IMR-90 (cell line): ENCODE data around the gene MDC1. TPM values are rescaled to one million over a fixed set of nuclear protein-coding genes. Genes with fewer than 3 reads are reported as not detected.

Experiments used
- ATAC-seq: fragments of 200-7000 bp; cut with Tn5 transposase; 2 replicates; pipeline ENCODE4 v1.9.1; 2020; ENCODE audit warnings: low read depth, mild to moderate bottlenecking, moderate library complexity
- BruUV-seq: library from RNA; stranded (reverse); fragments of 400-500 nt; replicated peaks from 2 replicates; lab custom pipeline; 2021; lab: Mats Ljungman, UMichigan
- CTCF ChIA-PET: fragments of 300-600 bp; formaldehyde crosslinking; extraction: SDS; loops from one replicate; lab custom pipeline; 2021; ENCODE audit warnings: antibody characterized with exemption; lab: Yijun Ruan, JAX
- POLR2A ChIA-PET: fragments of 300-600 bp; sonication (Branson Sonifier 250); formaldehyde crosslinking; loops from one replicate; lab custom pipeline; 2022; ENCODE audit warnings: antibody characterized with exemption; ENCODE audit not compliant: unreplicated experiment; lab: Charles Lee
- DNase-seq: peaks from one replicate; pipeline ENCODE4 v3.0.0; 2013
- H2AFZ ChIP-seq: replicated peaks from 2 replicates; pipeline ENCODE3; 2013; ENCODE audit warnings: low read length, mild to moderate bottlenecking; ENCODE audit not compliant: poor library complexity
- H2AK5ac ChIP-seq: 2 replicates; pipeline ENCODE4 v1.6.1; 2013; ENCODE audit warnings: low read depth, low read length, inconsistent platforms
- H2AK9ac ChIP-seq: replicated peaks from 2 replicates; pipeline ENCODE3; 2013; ENCODE audit warnings: mild to moderate bottlenecking, low read depth, low read length, moderate library complexity; ENCODE audit not compliant: poor library complexity
- H2BK120ac ChIP-seq: 2 replicates; pipeline ENCODE4 v1.6.1; 2013; ENCODE audit warnings: low read depth, low read length, inconsistent platforms
- H2BK15ac ChIP-seq: 3 replicates; pipeline ENCODE4 v1.6.1; 2013; ENCODE audit warnings: low read depth, low read length, inconsistent platforms
- H2BK20ac ChIP-seq: 2 replicates; pipeline ENCODE4 v1.6.1; 2013; ENCODE audit warnings: low read depth, mild to moderate bottlenecking, inconsistent platforms, low read length, moderate library complexity
- H2BK5ac ChIP-seq: 2 replicates; pipeline ENCODE4 v1.6.1; 2013; ENCODE audit warnings: mild to moderate bottlenecking, low read depth, low read length, inconsistent platforms; ENCODE audit not compliant: poor library complexity, severe bottlenecking
- H3K14ac ChIP-seq: replicated peaks from 2 replicates; pipeline ENCODE4 v1.6.1; 2013; ENCODE audit warnings: low read depth, low read length, inconsistent platforms
- H3K18ac ChIP-seq: 2 replicates; pipeline ENCODE4 v1.6.1; 2013; ENCODE audit warnings: low read depth, low read length, control low read depth
- H3K23ac ChIP-seq: 2 replicates; pipeline ENCODE4 v1.6.1; 2013; ENCODE audit warnings: low read depth, low read length, inconsistent platforms
- H3K27ac ChIP-seq: 2 replicates; pipeline ENCODE4 v1.5.1; 2013; ENCODE audit warnings: mild to moderate bottlenecking, control low read depth, low read length; ENCODE audit not compliant: insufficient read depth
- H3K27me3 ChIP-seq: 2 replicates; pipeline ENCODE4 v1.6.1; 2013; ENCODE audit warnings: low read length; ENCODE audit not compliant: control insufficient read depth, insufficient read depth
- H3K36me3 ChIP-seq: 2 replicates; pipeline ENCODE4 v1.6.1; 2013; ENCODE audit warnings: low read length, mixed read lengths; ENCODE audit not compliant: control insufficient read depth, insufficient read depth
- H3K4ac ChIP-seq: 2 replicates; pipeline ENCODE4 v1.6.1; 2013; ENCODE audit warnings: low read depth, low read length, inconsistent platforms
- H3K4me1 ChIP-seq: 2 replicates; pipeline ENCODE4 v1.6.1; 2013; ENCODE audit warnings: low read length, mixed read lengths; ENCODE audit not compliant: control insufficient read depth, insufficient read depth
- H3K4me2 ChIP-seq: 2 replicates; pipeline ENCODE4 v1.6.1; 2013; ENCODE audit warnings: low read depth, mild to moderate bottlenecking, control low read depth, low read length, moderate library complexity
- H3K4me3 ChIP-seq: 2 replicates; pipeline ENCODE4 v1.5.1; 2013; ENCODE audit warnings: low read depth, mild to moderate bottlenecking, control low read depth, low read length, moderate library complexity; ENCODE audit not compliant: insufficient read depth
- H3K56ac ChIP-seq: 2 replicates; pipeline ENCODE4 v1.6.1; 2013; ENCODE audit warnings: low read length, inconsistent platforms; ENCODE audit not compliant: insufficient read depth; ENCODE audit errors: extremely low read depth
- H3K79me1 ChIP-seq, 2 experiments: 2 replicates each; pipeline ENCODE4 v1.6.1; 2013; ENCODE audit warnings: low read length in 2 of 2, inconsistent platforms in 1 of 2, low read depth in 1 of 2
- H3K9ac ChIP-seq: 2 replicates; pipeline ENCODE4 v1.6.1; 2013; ENCODE audit warnings: low read depth, low read length, control low read depth
- H3K9me1 ChIP-seq: 2 replicates; pipeline ENCODE4 v1.6.1; 2013; ENCODE audit warnings: low read length, inconsistent platforms; ENCODE audit not compliant: insufficient read depth
- H3K9me3 ChIP-seq: 2 replicates; pipeline ENCODE4 v1.6.1; 2013; ENCODE audit warnings: low read length; ENCODE audit not compliant: control insufficient read depth, insufficient read depth
- H4K20me1 ChIP-seq: 2 replicates; pipeline ENCODE4 v1.6.1; 2013; ENCODE audit warnings: low read length, inconsistent platforms; ENCODE audit not compliant: insufficient read depth
- H4K5ac ChIP-seq: 2 replicates; pipeline ENCODE4 v1.6.1; 2013; ENCODE audit warnings: mild to moderate bottlenecking, low read depth, low read length, control low read depth
- H4K8ac ChIP-seq, 2 experiments: 2 replicates each; pipeline ENCODE4 v1.6.1; 2013; ENCODE audit warnings: low read depth in 2 of 2, low read length in 2 of 2, control low read depth in 1 of 2, inconsistent platforms in 1 of 2
- H4K91ac ChIP-seq: 2 replicates; pipeline ENCODE4 v1.6.1; 2013; ENCODE audit warnings: low read depth, low read length, inconsistent platforms; ENCODE audit not compliant: insufficient read depth
- BHLHE40 ChIP-seq: fragments of 150-350 bp; IDR thresholded peaks from 2 replicates; pipeline ENCODE4 v1.6.1; 2016; ENCODE audit warnings: mild to moderate bottlenecking, low read depth, low read length
- CEBPB ChIP-seq: IDR thresholded peaks from 2 replicates; pipeline ENCODE4 v1.6.1; 2012; ENCODE audit warnings: low read depth, low read length, improper control_type of control experiment
- FOS ChIP-seq: fragments of 150-350 bp; IDR thresholded peaks from 2 replicates; pipeline ENCODE4 v1.6.1; 2016; ENCODE audit warnings: low read depth, low read length
- MAFK ChIP-seq: IDR thresholded peaks from 2 replicates; pipeline ENCODE4 v1.6.1; 2012; ENCODE audit warnings: low read depth, low read length, improper control_type of control experiment
- MAZ ChIP-seq: IDR thresholded peaks from 2 replicates; pipeline ENCODE4 v1.6.1; 2012; ENCODE audit warnings: low read depth, mild to moderate bottlenecking, low read length, improper control_type of control experiment, moderate library complexity, borderline replicate concordance
- POLR2A ChIP-seq: IDR thresholded peaks from 2 replicates; pipeline ENCODE4 v1.6.1; 2012; ENCODE audit warnings: mild to moderate bottlenecking, low read depth, low read length
- RAD21 ChIP-seq: IDR thresholded peaks from 2 replicates; pipeline ENCODE4 v1.6.1; 2012; ENCODE audit warnings: low read length, improper control_type of control experiment
- RCOR1 ChIP-seq: IDR thresholded peaks from 2 replicates; pipeline ENCODE4 v1.6.1; 2012; ENCODE audit warnings: mild to moderate bottlenecking, low read length, improper control_type of control experiment; ENCODE audit not compliant: insufficient replicate concordance
- RFX5 ChIP-seq: IDR thresholded peaks from 2 replicates; pipeline ENCODE4 v1.8.0; 2012; ENCODE audit warnings: low read depth, mild to moderate bottlenecking, low read length, moderate library complexity
- WGBS, 2 experiments: methylation state at CpG; one replicate each; pipeline versions ENCODE4 v1.1.5 to v1.1.7; 2013; ENCODE audit warnings: missing lambda C conversion rate in 2 of 2; ENCODE audit not compliant: insufficient read length in 1 of 2; ENCODE audit errors: extremely low coverage in 2 of 2; 5-methylcytosine and 5-hydroxymethylcytosine counted together
- dilution Hi-C: fragments of 300-500 bp; cut with HindIII; formaldehyde crosslinking; loops from one replicate; pipeline ENCODE4 v1.14.3; 2018; ENCODE audit warnings: low sequenced_read_pairs; ENCODE audit not compliant: unreplicated experiment
- in situ Hi-C: fragments of 300-500 bp; cut with MboI; formaldehyde crosslinking; loops from 3 replicates; pipeline ENCODE4 v1.14.3; 2019; ENCODE audit warnings: low sequenced_read_pairs, inconsistent platforms, mixed read lengths
- intact Hi-C: fragments of 100-400 bp; cut with micrococcal nuclease; formaldehyde crosslinking; loops from 2 replicates; pipeline ENCODE4 v1.10.0; 2022
- polyA plus RNA-seq, 3 experiments: library from polyadenylated mRNA; depleted of rRNA; stranded (reverse); fragments of >200 nt; gene quantifications; 2 replicates each; pipeline ENCODE4 v1.2.3, GENCODE V29; 2012; ENCODE audit warnings: low replicate concordance in 1 of 3
- total RNA-seq: library from RNA; depleted of rRNA; stranded (reverse); fragments of >200 nt; gene quantifications from 2 replicates; pipeline ENCODE4 v1.2.3, GENCODE V29; 2012
- TF ChIP-seq, protein P1 (sequence below): fragments of 150-350 bp; IDR thresholded peaks from 2 replicates; pipeline ENCODE4 v1.6.1; 2017; ENCODE audit warnings: mild to moderate bottlenecking, antibody characterized with exemption, low read length, low read depth
- TF ChIP-seq, protein P2 (sequence below): fragments of 150-350 bp; IDR thresholded peaks from 2 replicates; pipeline ENCODE4 v1.6.1; 2016; ENCODE audit warnings: low read depth, mild to moderate bottlenecking, low read length, moderate library complexity, borderline replicate concordance

MDC1 gene
- total and polyA plus RNA-seq, 2 of the 4 experiments (the other 2 are of a cell fraction): 4.5 to 12.1 TPM

GRCh38 chr6:30750379-30750668 is 33.2 kb upstream of the MDC1 start (continued):
- TF ChIP-seq, protein P1, sequence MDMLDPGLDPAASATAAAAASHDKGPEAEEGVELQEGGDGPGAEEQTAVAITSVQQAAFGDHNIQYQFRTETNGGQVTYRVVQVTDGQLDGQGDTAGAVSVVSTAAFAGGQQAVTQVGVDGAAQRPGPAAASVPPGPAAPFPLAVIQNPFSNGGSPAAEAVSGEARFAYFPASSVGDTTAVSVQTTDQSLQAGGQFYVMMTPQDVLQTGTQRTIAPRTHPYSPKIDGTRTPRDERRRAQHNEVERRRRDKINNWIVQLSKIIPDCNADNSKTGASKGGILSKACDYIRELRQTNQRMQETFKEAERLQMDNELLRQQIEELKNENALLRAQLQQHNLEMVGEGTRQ: no peak
- TF ChIP-seq POLR2A: no peak

DNA sequence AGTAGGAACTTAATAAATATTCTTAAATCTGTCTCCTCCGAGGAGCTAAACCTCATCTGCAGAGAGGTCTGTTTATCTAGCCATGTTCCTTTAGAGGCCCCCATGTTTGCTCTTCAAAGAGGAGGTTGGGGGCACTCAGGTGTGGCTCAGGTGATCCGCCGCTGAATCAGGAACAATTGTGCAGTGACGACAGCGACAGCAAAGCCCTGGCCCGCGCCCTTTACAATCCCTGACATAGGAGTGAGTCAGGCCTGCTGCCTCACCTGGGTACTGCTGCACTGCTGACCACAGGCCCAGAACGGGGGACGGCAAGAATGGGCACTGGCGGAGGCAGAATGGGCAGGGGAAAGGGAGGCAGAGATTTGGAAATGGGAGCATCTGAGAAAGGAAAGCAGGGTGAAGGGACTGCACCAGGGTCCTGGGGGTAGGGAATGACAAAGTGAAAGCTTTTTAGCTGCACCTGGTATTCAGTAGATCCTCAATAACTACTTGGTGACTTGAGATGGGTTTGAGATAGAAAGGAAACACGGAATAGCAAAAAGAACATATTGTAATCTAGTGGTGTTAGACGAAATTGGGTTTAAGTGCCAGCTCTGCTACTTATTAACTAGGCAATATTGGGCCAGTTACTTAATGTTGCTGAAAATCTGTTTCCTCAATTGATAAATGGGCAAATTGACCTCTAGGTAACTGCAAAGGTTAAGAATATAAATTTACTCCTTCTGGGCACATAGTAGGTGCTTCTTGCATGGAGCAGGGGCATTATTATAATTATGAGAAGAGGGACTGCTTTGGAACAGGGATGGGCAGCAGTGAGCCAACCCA is 32.7 kb upstream of the MDC1 start:
- Histone ChIP-seq H3K56ac (no peak overlapping the region), H3K18ac (peak overlapping the region; percentile 98), H3K27ac (peak overlapping the region; percentile 36), H3K9ac (peak overlapping the region; percentile 20; the same call in 1 of the 2 replicates), H3K4me3 (no peak overlapping the region), H3K4me1 (peaks cover 35% of the 10 kb centered on the region), H4K91ac (peak overlapping the region; percentile 93), H2BK120ac (peak overlapping the region; percentile 97), H3K23ac (no peak overlapping the region; the same call in 1 of the 2 replicates), H3K9me1 (peaks cover 27% of the 10 kb centered on the region), H3K4ac (peak overlapping the region; percentile 95), H3K14ac (peak overlapping the region; percentile 92), H4K20me1 (no peaks in the 10 kb centered on the region), H2AFZ (no peak overlapping the region), H4K5ac (no peak overlapping the region; the same call in 1 of the 2 replicates), H3K9me3 (no peaks in the 10 kb centered on the region), H2BK5ac (peak overlapping the region; percentile 71), H2AK9ac (no peak overlapping the region), H3K36me3 (no peaks in the 10 kb centered on the region), H2BK20ac (peak overlapping the region; percentile 96; the same call in 1 of the 2 replicates), H2AK5ac (peak overlapping the region; percentile 20), H2BK15ac (peak overlapping the region; percentile 63; the same call in 2 of the 3 replicates), H4K8ac (peak overlapping the region; percentile 11 to 76; a peak in 3 of 4 replicates), H3K4me2 (no peak overlapping the region), H3K79me1 (peaks cover 16 to 46% of the 10 kb centered on the region in 2 experiments), H3K27me3 (no peaks in the 10 kb centered on the region)
- in situ Hi-C loops: loop anchor here (5.0 kb wide), 1 partner anchor 73 kb away; no protein-coding TSS in a partner anchor
- ATAC-seq: no peak
- dilution Hi-C loops: no loop called here
- ChIA-PET POLR2A (no interaction called here), CTCF (no interaction called here)
- DNase-seq: no peak
- intact Hi-C loops: no loop called here
- WGBS, 2 experiments: 95% methylated on average over 7 of the region's 12 CpGs; no CpG with 5 or more reads in 1 of the 2 experiments
- BruUV-seq: no TSS peak
- TF ChIP-seq RCOR1: no peak
- no peak for TF ChIP-seq CEBPB
- TF ChIP-seq MAFK: no peak
- TF ChIP-seq RFX5: no peak
- no peak for TF ChIP-seq MAZ
- TF ChIP-seq, protein P2, sequence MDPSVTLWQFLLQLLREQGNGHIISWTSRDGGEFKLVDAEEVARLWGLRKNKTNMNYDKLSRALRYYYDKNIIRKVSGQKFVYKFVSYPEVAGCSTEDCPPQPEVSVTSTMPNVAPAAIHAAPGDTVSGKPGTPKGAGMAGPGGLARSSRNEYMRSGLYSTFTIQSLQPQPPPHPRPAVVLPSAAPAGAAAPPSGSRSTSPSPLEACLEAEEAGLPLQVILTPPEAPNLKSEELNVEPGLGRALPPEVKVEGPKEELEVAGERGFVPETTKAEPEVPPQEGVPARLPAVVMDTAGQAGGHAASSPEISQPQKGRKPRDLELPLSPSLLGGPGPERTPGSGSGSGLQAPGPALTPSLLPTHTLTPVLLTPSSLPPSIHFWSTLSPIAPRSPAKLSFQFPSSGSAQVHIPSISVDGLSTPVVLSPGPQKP: no peak
- TF ChIP-seq FOS: no peak
- TF ChIP-seq, protein P1: no peak
- no peak for TF ChIP-seq RAD21
- TF ChIP-seq BHLHE40: no peak
- TF ChIP-seq POLR2A: no peak
